Measurements from ENCODE around the gene ERCC2.

Gene ERCC2

DNA sequence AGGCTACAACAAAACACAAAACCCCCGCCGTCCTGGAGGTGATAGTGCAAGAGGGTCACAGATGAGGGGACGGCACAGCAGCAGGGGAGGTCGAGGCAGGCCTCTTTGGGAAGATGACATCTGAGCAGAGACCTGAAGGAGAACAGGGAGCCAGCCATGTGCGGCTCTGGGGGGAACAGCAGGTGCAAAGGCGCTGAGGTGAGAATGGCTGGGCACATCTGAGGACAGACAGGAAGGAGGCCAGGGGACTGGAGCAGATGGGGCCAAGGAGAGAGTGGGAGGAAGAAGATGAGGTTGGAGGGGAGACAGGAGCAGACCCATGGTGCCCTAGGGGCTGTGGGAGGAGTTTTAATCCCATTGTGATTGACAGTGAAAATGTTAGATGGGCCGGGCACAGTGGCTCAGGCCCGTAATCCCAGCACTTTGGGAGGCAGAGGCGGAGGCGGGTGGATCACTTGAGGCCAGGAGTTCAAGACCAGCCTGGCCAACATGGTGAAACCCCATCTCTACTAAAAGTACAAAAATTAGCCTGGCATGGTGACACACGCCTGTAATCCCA, 45.9 kb downstream of the ERCC2 start:
- no peak for DNase-seq (ENCODE audit: low read depth)
- TF ChIP-seq, protein P1, sequence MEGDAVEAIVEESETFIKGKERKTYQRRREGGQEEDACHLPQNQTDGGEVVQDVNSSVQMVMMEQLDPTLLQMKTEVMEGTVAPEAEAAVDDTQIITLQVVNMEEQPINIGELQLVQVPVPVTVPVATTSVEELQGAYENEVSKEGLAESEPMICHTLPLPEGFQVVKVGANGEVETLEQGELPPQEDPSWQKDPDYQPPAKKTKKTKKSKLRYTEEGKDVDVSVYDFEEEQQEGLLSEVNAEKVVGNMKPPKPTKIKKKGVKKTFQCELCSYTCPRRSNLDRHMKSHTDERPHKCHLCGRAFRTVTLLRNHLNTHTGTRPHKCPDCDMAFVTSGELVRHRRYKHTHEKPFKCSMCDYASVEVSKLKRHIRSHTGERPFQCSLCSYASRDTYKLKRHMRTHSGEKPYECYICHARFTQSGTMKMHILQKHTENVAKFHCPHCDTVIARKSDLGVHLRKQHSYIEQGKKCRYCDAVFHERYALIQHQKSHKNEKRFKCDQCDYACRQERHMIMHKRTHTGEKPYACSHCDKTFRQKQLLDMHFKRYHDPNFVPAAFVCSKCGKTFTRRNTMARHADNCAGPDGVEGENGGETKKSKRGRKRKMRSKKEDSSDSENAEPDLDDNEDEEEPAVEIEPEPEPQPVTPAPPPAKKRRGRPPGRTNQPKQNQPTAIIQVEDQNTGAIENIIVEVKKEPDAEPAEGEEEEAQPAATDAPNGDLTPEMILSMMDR (conservative IDR thresholded peaks at IDR 0.05; ENCODE audit: control insufficient read depth, insufficient read depth, low read depth, low read length): no peak
- no peak overlapping the region for H3K4me3 ChIP-seq (ENCODE audit: control insufficient read depth, low read depth, low read length)

DNA sequence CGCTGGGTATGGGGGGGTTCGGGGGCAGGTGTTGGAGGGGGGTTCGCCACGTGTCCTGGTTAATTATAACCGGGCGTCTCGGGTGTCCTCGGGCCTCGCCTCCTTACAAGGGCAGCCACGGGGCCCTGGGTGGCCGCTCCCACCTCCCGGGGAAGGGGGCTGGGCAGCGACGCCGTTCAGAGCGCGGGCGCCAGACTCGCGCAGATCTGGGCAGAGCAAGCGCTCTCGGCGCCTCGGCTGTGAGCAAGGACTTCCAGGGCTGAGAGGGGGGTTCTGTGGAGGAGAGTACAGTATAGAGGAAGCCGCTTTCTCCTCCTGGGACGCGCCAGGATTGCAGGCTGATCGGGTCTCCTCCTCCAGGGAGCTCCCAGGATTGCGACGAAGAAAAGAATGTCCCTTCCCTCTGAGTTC, 46.7 kb downstream of the ERCC2 start:
- TF ChIP-seq, protein P1 (conservative IDR thresholded peaks at IDR 0.05; ENCODE audit: control insufficient read depth, insufficient read depth, low read depth, low read length): no peak
- peak overlapping the region; percentile 3 for H3K4me3 ChIP-seq (ENCODE audit: control insufficient read depth, low read depth, low read length)
- no peak for DNase-seq (ENCODE audit: low read depth)

DNA sequence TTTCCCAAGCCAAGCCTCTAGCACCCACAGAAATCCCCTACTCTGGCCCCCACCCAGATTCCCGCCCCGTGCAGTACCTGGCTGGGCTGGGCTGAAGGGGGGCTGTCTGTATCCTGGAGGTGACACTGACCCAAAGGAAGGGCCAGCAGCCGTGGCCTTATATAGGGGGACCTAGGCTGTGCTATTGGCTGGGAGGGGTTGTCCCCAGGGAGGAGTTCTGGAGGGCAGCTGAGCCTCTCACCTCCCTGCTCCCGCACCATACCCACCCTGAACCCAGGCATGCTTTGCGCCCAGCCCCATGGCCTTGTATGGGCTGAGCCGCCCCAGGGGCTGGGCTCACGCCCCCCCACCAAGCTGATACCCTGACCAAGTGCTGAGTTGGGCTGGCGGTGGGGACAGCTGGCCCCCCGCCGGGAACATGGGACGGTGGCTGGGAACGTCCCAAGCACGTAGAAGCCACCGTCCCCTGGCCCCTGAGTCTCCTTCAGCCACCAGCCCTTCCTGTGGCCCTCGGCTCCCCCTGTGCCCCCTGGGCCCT, 47.6 kb downstream of the ERCC2 start, which contains the start of gene CKM:
TSS of gene CKM (minus strand) at position 132 of the 538 bp plus-strand sequence. CDS start 3,162 bp downstream, outside the sequence.
- TF ChIP-seq, protein P1 (conservative IDR thresholded peaks at IDR 0.05; ENCODE audit: control insufficient read depth, insufficient read depth, low read depth, low read length): no peak
- H3K4me3 ChIP-seq (ENCODE audit: control insufficient read depth, low read depth, low read length): peak within 1 kb of the TSS; percentile 3
- no peak for DNase-seq (ENCODE audit: low read depth)

DNA sequence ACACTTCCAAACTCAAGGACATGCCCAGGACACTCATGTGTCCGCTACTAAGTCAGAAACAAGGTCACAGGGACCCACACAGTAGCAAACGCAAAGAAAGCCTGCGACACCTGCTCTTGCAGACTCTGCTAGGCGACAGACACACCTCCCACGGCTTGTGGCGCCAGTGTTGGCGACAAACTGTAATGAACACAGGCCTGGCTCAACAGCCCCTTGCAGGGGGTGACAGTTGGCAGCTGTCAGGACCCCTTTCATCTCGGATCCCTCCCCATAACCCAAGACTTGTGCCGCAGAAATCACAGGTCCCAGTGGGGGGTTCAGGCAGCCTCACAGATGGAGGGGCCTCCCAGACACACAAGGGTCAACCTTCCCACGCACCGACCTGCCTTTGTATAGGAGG, 48.1 kb downstream of the ERCC2 start:
- no peak overlapping the region for H3K4me3 ChIP-seq (ENCODE audit: control insufficient read depth, low read depth, low read length)
- no peak for DNase-seq (ENCODE audit: low read depth)
- TF ChIP-seq, protein P1 (conservative IDR thresholded peaks at IDR 0.05; ENCODE audit: control insufficient read depth, insufficient read depth, low read depth, low read length): no peak

DNA sequence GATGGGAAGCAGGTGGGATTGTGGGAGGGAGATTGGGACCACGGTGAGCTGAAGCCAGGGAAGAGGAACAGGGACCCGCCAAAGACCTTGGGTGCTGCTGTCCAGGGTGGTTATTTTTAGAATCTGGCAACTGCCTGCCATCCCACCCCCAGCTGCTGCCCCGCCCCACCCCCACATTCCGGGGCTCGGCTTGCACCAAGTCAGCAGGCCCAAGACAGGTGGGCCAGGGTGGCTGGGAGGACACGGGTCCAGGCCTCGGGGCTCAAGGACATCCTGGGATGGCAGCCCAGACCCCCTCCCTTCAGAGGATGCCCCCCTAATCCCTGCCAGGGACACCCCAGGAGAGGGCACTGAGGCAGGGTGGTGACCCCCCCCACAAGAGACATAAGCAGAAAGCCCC, 48.5 kb downstream of the ERCC2 start:
- no peak for DNase-seq (ENCODE audit: low read depth)
- TF ChIP-seq, protein P1 (conservative IDR thresholded peaks at IDR 0.05; ENCODE audit: control insufficient read depth, insufficient read depth, low read depth, low read length): no peak
- no peak overlapping the region for H3K4me3 ChIP-seq (ENCODE audit: control insufficient read depth, low read depth, low read length)

DNA sequence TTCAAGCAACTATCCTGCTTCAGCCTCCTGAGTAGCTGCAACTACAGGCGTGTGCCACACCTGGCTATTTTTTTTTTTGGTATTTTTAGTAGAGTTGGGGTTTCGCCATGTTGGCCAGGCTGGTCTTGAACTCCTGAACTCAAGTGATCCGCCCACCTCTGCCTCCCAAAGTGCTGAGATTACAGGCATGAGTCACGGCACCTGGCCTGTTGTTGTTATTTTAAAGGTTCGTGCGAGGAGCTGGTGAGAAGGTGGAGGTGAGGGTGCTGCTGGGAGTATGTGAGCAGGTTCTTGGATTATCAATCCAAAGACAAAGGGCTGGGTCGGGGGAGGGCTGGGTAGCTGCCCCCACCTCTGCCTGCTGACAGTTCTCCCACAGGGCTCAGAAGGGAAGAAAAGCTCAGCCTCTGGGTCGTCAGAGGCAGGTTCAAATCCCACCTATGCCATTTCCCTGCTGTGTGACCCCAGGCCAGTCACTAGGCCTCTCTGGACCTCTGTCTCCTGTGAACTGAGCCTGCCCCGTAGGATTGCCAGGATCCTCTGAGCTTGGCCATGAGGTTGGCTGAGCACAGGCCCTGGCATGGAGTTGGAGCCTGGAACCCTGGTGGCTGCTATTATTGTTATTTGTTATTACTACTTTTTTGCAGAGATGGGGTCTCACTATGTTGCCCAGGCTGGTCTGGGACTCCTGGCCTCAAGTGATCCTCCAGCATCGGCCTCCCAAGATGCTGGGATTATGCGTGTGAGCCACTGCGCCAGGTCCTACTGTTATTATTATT, 49.2 kb downstream of the ERCC2 start:
- TF ChIP-seq, protein P1 (conservative IDR thresholded peaks at IDR 0.05; ENCODE audit: control insufficient read depth, insufficient read depth, low read depth, low read length): no peak
- no peak for DNase-seq (ENCODE audit: low read depth)
- H3K4me3 ChIP-seq (ENCODE audit: control insufficient read depth, low read depth, low read length): no peak overlapping the region
